Esophagus squamous epithelium (tissue), 5 donors: ENCODE measurements around the gene PDIK1L. TPM values are rescaled to one million over a fixed set of nuclear protein-coding genes. Genes with fewer than 3 reads are reported as not detected.
A peak's percentile ranks its signal among the peaks of the same experiment; 100 is the strongest.

Experiments
- DNase-seq: peaks from one replicate; lab custom pipeline; 2025; lab: John Stamatoyannopoulos, UW
- H3K27ac ChIP-seq, 4 donors: fragments of 200-600 bp; sonication (generic); one replicate each; pipeline ENCODE4 v1.5.1; 2016 to 2019; ENCODE audit warnings: mild to moderate bottlenecking in 1 of 4
- H3K27me3 ChIP-seq, 4 donors: fragments of 200-600 bp; sonication (generic); 1 replicate in 3 of 4; 2 replicates in 1 of 4; pipeline versions ENCODE4 v1.5.1 to v1.6.0; 2017 to 2021; ENCODE audit warnings: antibody characterized with exemption in 1 of 4
- H3K36me3 ChIP-seq, 3 donors: fragments of 200-600 bp; sonication (generic); one replicate each; pipeline ENCODE4 v1.5.1; 2016 to 2019
- H3K4me1 ChIP-seq, 3 donors: fragments of 200-600 bp; sonication (generic); one replicate each; pipeline ENCODE4 v1.5.1; 2017 to 2019
- H3K4me3 ChIP-seq, 4 donors: fragments of 200-600 bp; sonication (generic); 1 replicate in 3 of 4; 2 replicates in 1 of 4; pipeline ENCODE4 v1.5.1; 2016 to 2019; ENCODE audit warnings: mild to moderate bottlenecking in 2 of 4, moderate library complexity in 1 of 4
- H3K9me3 ChIP-seq, 3 donors: fragments of 200-600 bp; sonication (generic); one replicate each; pipeline ENCODE4 v1.5.1; 2016 to 2019
- CTCF ChIP-seq, 6 experiments: fragments of 450-650 bp in 4 of 6; fragments of 200-600 bp in 2 of 6; sonication (generic) in 2 of 6; IDR thresholded peaks; one replicate each; pipeline ENCODE4 v1.5.1; 2016 to 2019; ENCODE audit warnings: antibody characterized with exemption in 6 of 6, mild to moderate bottlenecking in 4 of 6, moderate library complexity in 4 of 6
- POLR2A ChIP-seq, 4 donors: fragments of 450-650 bp; IDR thresholded peaks; one replicate each; pipeline ENCODE4 v1.6.1; 2017; ENCODE audit warnings: antibody characterized with exemption in 4 of 4, mild to moderate bottlenecking in 4 of 4, moderate library complexity in 3 of 4
- WGBS, 2 donors: methylation state at CpG; one replicate each; pipeline ENCODE4 v1.1.5; 2018; 5-methylcytosine and 5-hydroxymethylcytosine counted together
- intact Hi-C: fragments of 100-400 bp; cut with DNase I; formaldehyde crosslinking; loops from one replicate; pipeline ENCODE4 v1.15.0; 2022
- total RNA-seq, 4 donors: library from RNA; depleted of rRNA; stranded (reverse); fragments of >200 nt; gene quantifications; one replicate each; pipeline ENCODE4 v1.1.0, GENCODE V29; 2016
- donor health status: DM: yes; HTN: yes; CAD: no.

The PDIK1L gene
- total RNA-seq, 4 donors from 2014 or later = 5.6 to 14.0 (median 8.3) TPM

- H3K9me3 ChIP-seq = no peaks in the 10 kb centered on the region
- H3K27ac ChIP-seq = peak overlapping the region; percentile 74 to 88 (median 84)
- H3K36me3 ChIP-seq = peaks cover 0 to 17% (median 0%) of the 10 kb centered on the region in 3 donors
- 30 to 50% methylated on average over 1 of the region's 1 CpG for WGBS, 2 donors
- TF ChIP-seq CTCF (IDR thresholded peaks at IDR 0.05) (no peak), POLR2A (IDR thresholded peaks at IDR 0.05) (no peak)
- DNase-seq = no peak
- H3K27me3 ChIP-seq = no peaks in the 10 kb centered on the region
- peaks cover 16 to 80% (median 37%) of the 10 kb centered on the region in 3 donors for H3K4me1 ChIP-seq
- H3K4me3 ChIP-seq = peak overlapping the region in 1 of 4 donors; percentile 5
- intact Hi-C loops = no loop called here
Observed at GRCh38 chr1:26125946-26126320, 14.3 kb downstream of the PDIK1L start.

- H3K27ac ChIP-seq = peak overlapping the region; percentile 74 to 88 (median 84)
- TF ChIP-seq POLR2A (IDR thresholded peaks at IDR 0.05) = peak in 1 of 4 donors; percentile 32
- TF ChIP-seq CTCF (IDR thresholded peaks at IDR 0.05) = no peak
- no peaks in the 10 kb centered on the region for H3K27me3 ChIP-seq
- peaks cover 0 to 13% (median 0%) of the 10 kb centered on the region in 3 donors for H3K36me3 ChIP-seq
- WGBS, 2 donors = 33 to 41% methylated on average over 9 of the region's 9 CpGs
- intact Hi-C loops = no loop called here
- DNase-seq = no peak
- H3K4me3 ChIP-seq = peak overlapping the region in 2 of 4 donors; percentile 5 to 37
- H3K4me1 ChIP-seq = peaks cover 16 to 77% (median 37%) of the 10 kb centered on the region in 3 donors
- no peaks in the 10 kb centered on the region for H3K9me3 ChIP-seq
Observed at GRCh38 chr1:26126321-26127084, 14.9 kb downstream of the PDIK1L start.

- DNase-seq = no peak
- Histone ChIP-seq H3K4me1 (peaks cover 16 to 67% (median 37%) of the 10 kb centered on the region in 3 donors), H3K4me3 (peak overlapping the region in 1 of 4 donors; percentile 37), H3K27ac (peak overlapping the region; percentile 74 to 88 (median 84)), H3K9me3 (no peaks in the 10 kb centered on the region), H3K36me3 (peaks cover 0 to 3% (median 0%) of the 10 kb centered on the region in 3 donors), H3K27me3 (no peaks in the 10 kb centered on the region)
- TF ChIP-seq CTCF (IDR thresholded peaks at IDR 0.05) (no peak), POLR2A (IDR thresholded peaks at IDR 0.05) (no peak)
- WGBS, 2 donors = 39 to 44% methylated on average over 13 of the region's 13 CpGs
- intact Hi-C loops = no loop called here
Observed at GRCh38 chr1:26127235-26128163, 15.9 kb downstream of the PDIK1L start.

- TF ChIP-seq CTCF (IDR thresholded peaks at IDR 0.05) (no peak), POLR2A (IDR thresholded peaks at IDR 0.05) (no peak)
- Histone ChIP-seq H3K36me3 (no peaks in the 10 kb centered on the region), H3K27me3 (no peaks in the 10 kb centered on the region), H3K27ac (no peak overlapping the region), H3K4me1 (peaks cover 16 to 44% (median 26%) of the 10 kb centered on the region in 3 donors), H3K4me3 (no peak overlapping the region), H3K9me3 (no peaks in the 10 kb centered on the region)
- DNase-seq = no peak
- 84 to 91% methylated on average over 4 of the region's 4 CpGs for WGBS, 2 donors
- intact Hi-C loops = no loop called here
Observed at GRCh38 chr1:26129778-26130177, 18.2 kb downstream of the PDIK1L start.
